ENCODE measurements around the gene SV2B.
A peak's percentile ranks its signal among the peaks of the same experiment; 100 is the strongest.

GRCh38 chr15:91099995-91100813 is at the start of gene SV2B:
- TF ChIP-seq EZH2phosphoT487 (IDR thresholded peaks at IDR 0.05; ENCODE audit: unreplicated experiment) (peak; percentile 30), REST (IDR thresholded peaks at IDR 0.05; ENCODE audit: unreplicated experiment) (no peak), CTCF (conservative IDR thresholded peaks at IDR 0.05; ENCODE audit: low read depth in 2 of 2) (no peak), EZH2 (IDR thresholded peaks at IDR 0.05; ENCODE audit: low read depth, unreplicated experiment) (peak; percentile 84), JUNB (IDR thresholded peaks at IDR 0.05; ENCODE audit: unreplicated experiment) (no peak), POLR2AphosphoS5 (IDR thresholded peaks at IDR 0.05; ENCODE audit: low read depth) (no peak), CREB1 (CRISPR knock-in tag; IDR thresholded peaks at IDR 0.05; ENCODE audit: low read depth) (no peak), ZNF331 (CRISPR knock-in tag; IDR thresholded peaks at IDR 0.05; ENCODE audit: low read depth) (no peak), ZNF114 (CRISPR knock-in tag; IDR thresholded peaks at IDR 0.05) (no peak)
